HepG2 (cell line): ENCODE data around the gene CCL22. TPM values are rescaled to one million over a fixed set of nuclear protein-coding genes. Genes with fewer than 3 reads are reported as not detected.

Experiments used
- ADNP ChIP-seq: sonication (generic); formaldehyde crosslinking; IDR thresholded peaks from 2 replicates; pipeline ENCODE4 v1.4.0; 2020; ENCODE audit warnings: missing genetic modification reagents
- AFF4 ChIP-seq: sonication (generic); formaldehyde crosslinking; IDR thresholded peaks from 2 replicates; pipeline ENCODE4 v1.4.0; 2020; ENCODE audit warnings: missing genetic modification reagents
- ATRX ChIP-seq: sonication (generic); formaldehyde crosslinking; IDR thresholded peaks from 2 replicates; pipeline ENCODE4 v1.4.0; 2020; ENCODE audit warnings: missing genetic modification reagents, borderline replicate concordance
- CBX5 ChIP-seq: sonication (generic); formaldehyde crosslinking; IDR thresholded peaks from 2 replicates; pipeline ENCODE4 v1.4.0; 2020; ENCODE audit warnings: missing genetic modification reagents, borderline replicate concordance
- FOXJ3 ChIP-seq: sonication (generic); formaldehyde crosslinking; IDR thresholded peaks from 2 replicates; pipeline ENCODE4 v1.4.0; 2020; ENCODE audit warnings: missing genetic modification reagents, mild to moderate bottlenecking, borderline replicate concordance
- GABPB1 ChIP-seq: IDR thresholded peaks from 2 replicates; pipeline ENCODE4 v1.6.1; 2016; ENCODE audit warnings: mild to moderate bottlenecking, missing genetic modification reagents, moderate library complexity, missing compliant biosample characterization
- IKZF4 ChIP-seq: sonication (generic); formaldehyde crosslinking; IDR thresholded peaks from 2 replicates; pipeline ENCODE4 v1.5.1; 2020; ENCODE audit warnings: borderline replicate concordance, mild to moderate bottlenecking, low read depth, missing genetic modification reagents; ENCODE audit errors: not compliant biosample characterization
- NCOA5 ChIP-seq: sonication (generic); formaldehyde crosslinking; IDR thresholded peaks from 2 replicates; pipeline ENCODE4 v1.4.0; 2020; ENCODE audit warnings: missing genetic modification reagents
- NFIC ChIP-seq: IDR thresholded peaks from 2 replicates; pipeline ENCODE4 v1.6.1; 2012; ENCODE audit warnings: mild to moderate bottlenecking, low read length, inconsistent platforms
- POLR2G ChIP-seq: fragments of 200-400 bp; formaldehyde crosslinking; IDR thresholded peaks from 2 replicates; pipeline ENCODE4 v1.6.1; 2018; ENCODE audit warnings: mild to moderate bottlenecking, low read depth, low read length, moderate library complexity
- PRDM4 ChIP-seq: sonication (generic); formaldehyde crosslinking; IDR thresholded peaks from 2 replicates; pipeline ENCODE4 v1.9.0; 2021; ENCODE audit warnings: missing genetic modification reagents, borderline replicate concordance
- RFXANK ChIP-seq: IDR thresholded peaks from 2 replicates; pipeline ENCODE4 v1.6.1; 2016
- SOX5 ChIP-seq: IDR thresholded peaks from 2 replicates; pipeline ENCODE4 v1.6.1; 2016; ENCODE audit warnings: borderline replicate concordance
- SP2 ChIP-seq: sonication (generic); formaldehyde crosslinking; IDR thresholded peaks from 2 replicates; pipeline ENCODE4 v1.5.1; 2020; ENCODE audit warnings: mild to moderate bottlenecking, missing genetic modification reagents
- TEAD2 ChIP-seq: sonication (generic); formaldehyde crosslinking; IDR thresholded peaks from 2 replicates; pipeline ENCODE4 v1.9.0; 2021; ENCODE audit warnings: missing genetic modification reagents
- ZMAT3 ChIP-seq: sonication (generic); formaldehyde crosslinking; conservative IDR thresholded peaks from 2 replicates; pipeline ENCODE4 v1.7.0; 2021; ENCODE audit warnings: missing genetic modification reagents
- ZNF121 ChIP-seq: sonication (generic); formaldehyde crosslinking; IDR thresholded peaks from 2 replicates; pipeline ENCODE4 v1.5.0; 2020; ENCODE audit warnings: mild to moderate bottlenecking, missing genetic modification reagents
- ZNF282 ChIP-seq: fragments of 450-650 bp; IDR thresholded peaks from 2 replicates; pipeline ENCODE4 v1.6.1; 2018; ENCODE audit not compliant: partially characterized antibody
- ZNF362 ChIP-seq: sonication (generic); formaldehyde crosslinking; IDR thresholded peaks from 2 replicates; pipeline ENCODE4 v1.4.0; 2020; ENCODE audit warnings: missing genetic modification reagents, mild to moderate bottlenecking, borderline replicate concordance
- ZNF569 ChIP-seq: sonication (generic); formaldehyde crosslinking; IDR thresholded peaks from 2 replicates; pipeline ENCODE4 v1.5.0; 2020; ENCODE audit warnings: mild to moderate bottlenecking, missing genetic modification reagents, moderate library complexity, borderline replicate concordance
- ZNF607 ChIP-seq: sonication (generic); formaldehyde crosslinking; IDR thresholded peaks from 2 replicates; pipeline ENCODE4 v1.5.1; 2020; ENCODE audit warnings: missing genetic modification reagents, mild to moderate bottlenecking, borderline replicate concordance
- ZSCAN31 ChIP-seq: sonication (generic); formaldehyde crosslinking; IDR thresholded peaks from 2 replicates; pipeline ENCODE4 v1.5.0; 2020; ENCODE audit warnings: low read depth, mild to moderate bottlenecking, missing genetic modification reagents
- polyA plus RNA-seq, 8 experiments: library from polyadenylated mRNA; depleted of rRNA in 3 of 8; stranded (reverse) in 7 of 8; unstranded in 1 of 8; fragments of >200 nt; fragmentation: Illumina TruSeq in 4 of 8; extraction: Trizol in 4 of 8; gene quantifications; 2 replicates each; pipeline versions ENCODE4 v1.2.1 to v1.2.3, GENCODE V29; 2011 to 2016; ENCODE audit warnings: low read depth in 4 of 8, missing spikeins in 1 of 8, mixed read lengths in 1 of 8; ENCODE audit not compliant: insufficient read depth in 1 of 8
- total RNA-seq, 5 experiments: library from RNA; depleted of rRNA; stranded (reverse); fragments of >200 nt; fragmentation: Illumina TruSeq; extraction: Trizol; gene quantifications; 2 replicates each; pipeline ENCODE4 v1.2.3, GENCODE V29; 2016; ENCODE audit warnings: low read depth in 1 of 5

CCL22 gene
- total and polyA plus RNA-seq, 2 of the 13 experiments (the other 11 are each of a cell fraction or from before 2014, with no cell fraction given), result not detected

GRCh38 chr16:57383276-57384247, 25.0 kb downstream of the CCL22 start (continued):
- TF ChIP-seq RFXANK (0 out of 2 replicates have a peak, but pooled peaks have one; percentile 23), SP2 (CRISPR knock-in tag) (no peak), PRDM4 (no peak), ZMAT3 (CRISPR knock-in tag) (peak; percentile 75; the same call in 1 of the 2 replicates), ZNF607 (CRISPR knock-in tag) (no peak), AFF4 (no peak), IKZF4 (CRISPR knock-in tag) (peak; percentile 3), ZNF282 (no peak), ZNF569 (CRISPR knock-in tag) (no peak), NCOA5 (peak; percentile 78), ZSCAN31 (CRISPR knock-in tag) (no peak), ATRX (CRISPR knock-in tag) (no peak), POLR2G (peak; percentile 9; the same call in 1 of the 2 replicates), NFIC (no peak), ZNF362 (CRISPR knock-in tag) (no peak; the same call in 1 of the 2 replicates), SOX5 (CRISPR knock-in tag) (no peak), ADNP (CRISPR knock-in tag) (no peak), ZNF121 (no peak), TEAD2 (no peak), CBX5 (CRISPR knock-in tag) (no peak), GABPB1 (CRISPR knock-in tag) (no peak), FOXJ3 (no peak)
- TF ChIP-seq, all 625 proteins: peak for 94
